K562 (cell line): ENCODE measurements around the gene B3GNT9. TPM values are rescaled to one million over a fixed set of nuclear protein-coding genes. Genes with fewer than 3 reads are reported as not detected.

Source experiments
- ARID3B ChIP-seq: fragments of 250-450 bp; sonication (Bioruptor Pico); IDR thresholded peaks from 2 replicates; pipeline ENCODE4 v1.4.0; 2020; ENCODE audit warnings: borderline replicate concordance
- E2F5 ChIP-seq: sonication (generic); formaldehyde crosslinking; IDR thresholded peaks from 2 replicates; pipeline ENCODE4 v1.8.0; 2022; ENCODE audit warnings: mild to moderate bottlenecking, missing genetic modification reagents
- NFE2L1 ChIP-seq: fragments of 450-650 bp; IDR thresholded peaks from 2 replicates; pipeline ENCODE4 v1.6.1; 2016; ENCODE audit warnings: missing genetic modification characterization, low read depth, mild to moderate bottlenecking, missing compliant biosample characterization, moderate library complexity, borderline replicate concordance
- PTTG1 ChIP-seq: fragments of 450-650 bp; IDR thresholded peaks from 2 replicates; pipeline ENCODE4 v1.6.1; 2016; ENCODE audit warnings: low read depth, mild to moderate bottlenecking, missing genetic modification characterization, missing compliant biosample characterization
- TFAP4 ChIP-seq: sonication (generic); formaldehyde crosslinking; IDR thresholded peaks from 2 replicates; pipeline ENCODE4 v1.8.0; 2022; ENCODE audit warnings: missing genetic modification reagents, mild to moderate bottlenecking, moderate library complexity, borderline replicate concordance
- ZBTB26 ChIP-seq: fragments of 450-650 bp; formaldehyde crosslinking; IDR thresholded peaks from 2 replicates; pipeline ENCODE4 v1.4.0; 2022; ENCODE audit warnings: missing genetic modification characterization
- ZBTB33 ChIP-seq: sonication (generic); formaldehyde crosslinking; IDR thresholded peaks from 2 replicates; pipeline ENCODE4 v1.8.1; 2023; ENCODE audit warnings: mild to moderate bottlenecking, missing genetic modification reagents
- polyA plus RNA-seq, 8 experiments: library from polyadenylated mRNA; depleted of rRNA in 4 of 8; stranded (reverse) in 5 of 8; unstranded in 3 of 8; fragments of >200 nt; fragmentation: Nextera tagmentation in 2 of 8; fragmentation: Illumina TruSeq in 1 of 8; extraction: Ambion mirVana in 2 of 8; extraction: Trizol in 1 of 8; gene quantifications; 2 replicates each; pipeline versions ENCODE4 v1.2.1 to v1.2.3, GENCODE V29; 2011 to 2014; ENCODE audit warnings: inconsistent platforms in 1 of 8, missing spikeins in 1 of 8
- total RNA-seq, 7 experiments: library from RNA; depleted of rRNA in 6 of 7; stranded (reverse); fragments of >200 nt in 6 of 7; fragmentation: Illumina TruSeq in 2 of 7; extraction: Trizol in 2 of 7; gene quantifications; 2 replicates each; pipeline versions ENCODE4 v1.2.1 to v1.2.3, GENCODE V29; 2011 to 2021; ENCODE audit warnings: low replicate concordance in 1 of 7

B3GNT9 gene
- total and polyA plus RNA-seq, 9 of the 15 experiments (the other 6 are each of a cell fraction or from before 2014, with no cell fraction given), result 0.01 to 1.8 (median 1.1) TPM; not detected in 1

GRCh38 chr16:67188798-67189197 is 38.0 kb upstream of the B3GNT9 start (continued):
- no peak for TF ChIP-seq ZBTB33 (CRISPR knock-in tag)
- TF ChIP-seq PTTG1 (tag), result no peak
- no peak for TF ChIP-seq TFAP4 (CRISPR knock-in tag)
- no peak for TF ChIP-seq ARID3B
- no peak for TF ChIP-seq NFE2L1 (tag)
- no peak for TF ChIP-seq E2F5 (CRISPR knock-in tag)
- no peak for TF ChIP-seq ZBTB26 (CRISPR knock-in tag)
